Fibroblast of villous mesenchyme (primary cell): Measurements from ENCODE around the gene TLR9. TPM values are rescaled to one million over a fixed set of nuclear protein-coding genes. Genes with fewer than 3 reads are reported as not detected.

ENCODE experiments used
- DNase-seq: peaks from one replicate; pipeline ENCODE4 v3.0.0-alpha.2; 2010; ENCODE audit warnings: low read depth
- H3K4me3 ChIP-seq: 2 replicates; pipeline ENCODE4 v1.5.1; 2011; ENCODE audit warnings: low read depth, mild to moderate bottlenecking, low read length
- CTCF ChIP-seq: IDR thresholded peaks from 2 replicates; pipeline ENCODE4 v1.5.1; 2012; ENCODE audit warnings: low read depth, mild to moderate bottlenecking, low read length; ENCODE audit not compliant: insufficient read depth
- total RNA-seq: library from RNA; depleted of rRNA; stranded (reverse); fragments of >200 nt; gene quantifications from 2 replicates; pipeline ENCODE4 v1.2.3, GENCODE V29; 2012

Gene TLR9
- total RNA-seq, 1 donor: not detected

GRCh38 chr3:52205727-52206372, 19.6 kb downstream of the TLR9 start:
- H3K4me3 ChIP-seq: no peak overlapping the region
- TF ChIP-seq CTCF: no peak
- DNase-seq: no peak

GRCh38 chr3:52204337-52205073, 20.9 kb downstream of the TLR9 start:
- no peak overlapping the region for H3K4me3 ChIP-seq
- TF ChIP-seq CTCF: no peak
- no peak for DNase-seq

- no peak overlapping the region for H3K4me3 ChIP-seq
- no peak for TF ChIP-seq CTCF
- DNase-seq: no peak
Observed at GRCh38 chr3:52203701-52204100, 21.7 kb downstream of the TLR9 start.

DNA sequence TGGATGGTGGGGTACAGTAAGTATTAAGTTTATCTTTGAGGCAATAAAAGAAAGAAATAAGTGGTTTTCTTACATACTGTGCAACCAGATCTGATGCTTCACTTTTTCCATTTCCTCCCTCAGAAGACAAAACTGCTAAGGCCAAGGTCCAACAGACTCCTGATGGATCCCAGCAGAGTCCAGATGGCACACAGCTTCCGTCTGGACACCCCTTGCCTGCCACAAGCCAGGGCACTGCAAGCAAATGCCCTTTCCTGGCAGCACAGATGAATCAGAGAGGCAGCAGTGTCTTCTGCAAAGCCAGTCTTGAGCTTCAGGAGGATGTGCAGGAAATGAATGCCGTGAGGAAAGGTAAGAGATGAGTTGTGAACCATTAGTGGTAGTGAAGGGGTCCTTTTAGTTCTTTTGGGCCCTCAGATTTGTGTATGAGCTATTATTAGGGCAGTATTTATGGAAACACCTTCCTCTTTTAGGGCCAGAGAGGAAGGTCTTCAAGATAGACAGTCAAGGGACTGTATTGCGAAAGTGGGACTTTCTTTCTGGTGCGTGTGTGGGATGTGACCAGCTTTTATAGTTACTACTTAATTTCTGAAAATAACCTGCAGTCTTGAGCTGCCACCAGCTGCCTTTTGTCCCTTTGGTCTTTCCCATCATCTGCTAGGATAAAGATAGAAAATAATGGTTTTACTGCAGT, 22.9 kb downstream of the TLR9 start:
- peak; percentile 24 for DNase-seq
- TF ChIP-seq CTCF: no peak

DNA sequence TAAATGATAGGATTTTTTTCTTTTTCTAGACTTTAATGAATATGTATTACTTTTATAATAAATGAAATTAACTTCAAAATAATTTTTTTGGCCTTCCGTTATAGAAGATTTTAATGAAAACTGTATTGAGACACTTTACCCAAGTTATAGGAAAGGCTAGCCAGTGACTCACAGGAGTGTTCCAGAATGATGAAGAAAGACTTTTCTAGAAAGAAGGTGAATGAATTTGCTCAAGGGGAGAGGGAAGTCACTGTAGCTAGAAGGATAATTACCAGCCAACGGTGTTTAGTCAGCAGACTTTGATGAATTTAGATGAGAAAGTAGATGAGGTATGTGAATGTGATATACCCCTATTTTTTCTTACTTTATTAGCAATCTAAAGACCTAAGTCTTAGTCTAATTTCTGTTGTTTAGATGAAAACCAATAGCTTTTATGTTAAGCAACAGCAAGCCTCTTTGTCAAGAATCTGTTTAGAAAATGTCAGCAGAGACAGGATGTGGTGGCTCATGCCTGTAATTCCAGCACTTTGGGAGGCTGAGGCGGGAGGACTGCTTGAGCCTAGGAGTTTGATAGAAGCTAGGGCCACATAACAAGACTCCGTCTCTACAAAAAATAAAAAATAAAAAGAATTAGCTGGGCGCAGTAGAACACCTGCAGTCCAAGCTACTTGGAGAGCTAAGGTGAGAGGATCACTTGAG, 24.3 kb downstream of the TLR9 start:
- no peak for TF ChIP-seq CTCF
- no peak overlapping the region for H3K4me3 ChIP-seq
- peak; percentile 39 for DNase-seq

More for the DNA sequence above, 22.9 kb downstream of the TLR9 start:
- no peak overlapping the region for H3K4me3 ChIP-seq
